NCI-H2171 treated with DMSO at 0.1 percent for 48 hours (cell line): ENCODE results near the gene PCLAF.
"Not testable (repeated sequence)": the region's sequence is repeated elsewhere in the genome, so short reads cannot be mapped to it uniquely, and the experiment has no call there.

Experiments used
- DNase-seq: peaks from one replicate; lab custom pipeline; 2025; lab: John Stamatoyannopoulos, UW

Gene PCLAF

DNA sequence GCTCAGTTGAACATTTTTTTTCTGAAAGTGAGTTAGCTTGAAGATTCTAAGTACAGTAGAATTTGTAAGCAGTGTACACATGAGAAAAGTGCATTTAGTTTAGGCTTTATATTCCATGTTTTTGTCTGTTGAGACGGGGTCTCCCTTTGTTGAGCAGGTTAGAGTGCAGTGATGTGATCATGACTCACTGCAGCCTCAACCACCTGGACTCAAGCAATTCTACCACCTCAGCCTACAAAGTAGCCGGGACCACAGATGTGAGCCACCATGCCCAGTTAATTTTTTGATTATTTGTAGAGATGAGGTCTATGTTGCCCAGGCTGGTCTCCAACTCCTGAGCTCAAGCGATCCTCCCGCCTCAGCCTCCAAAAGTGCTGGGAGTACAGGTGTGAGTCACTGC is 20.0 kb downstream of the PCLAF start:
- no peak for DNase-seq

DNA sequence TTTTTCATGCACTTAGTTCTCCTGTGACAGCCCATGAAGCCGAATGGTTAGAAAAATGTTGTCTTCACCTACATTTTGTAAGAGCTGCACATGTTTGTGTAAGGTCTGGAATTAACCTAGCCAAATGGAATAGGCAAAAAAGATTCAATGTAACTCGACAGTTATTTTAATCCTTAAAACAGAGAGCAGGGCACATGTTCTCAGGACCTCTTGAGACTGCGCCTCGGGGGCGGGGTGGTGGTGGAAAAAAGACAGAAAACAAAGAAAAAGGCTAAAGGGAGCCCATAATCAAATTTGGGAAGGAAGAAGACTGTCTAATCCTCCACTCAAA is 24.6 kb downstream of the PCLAF start:
- no peak for DNase-seq

DNA sequence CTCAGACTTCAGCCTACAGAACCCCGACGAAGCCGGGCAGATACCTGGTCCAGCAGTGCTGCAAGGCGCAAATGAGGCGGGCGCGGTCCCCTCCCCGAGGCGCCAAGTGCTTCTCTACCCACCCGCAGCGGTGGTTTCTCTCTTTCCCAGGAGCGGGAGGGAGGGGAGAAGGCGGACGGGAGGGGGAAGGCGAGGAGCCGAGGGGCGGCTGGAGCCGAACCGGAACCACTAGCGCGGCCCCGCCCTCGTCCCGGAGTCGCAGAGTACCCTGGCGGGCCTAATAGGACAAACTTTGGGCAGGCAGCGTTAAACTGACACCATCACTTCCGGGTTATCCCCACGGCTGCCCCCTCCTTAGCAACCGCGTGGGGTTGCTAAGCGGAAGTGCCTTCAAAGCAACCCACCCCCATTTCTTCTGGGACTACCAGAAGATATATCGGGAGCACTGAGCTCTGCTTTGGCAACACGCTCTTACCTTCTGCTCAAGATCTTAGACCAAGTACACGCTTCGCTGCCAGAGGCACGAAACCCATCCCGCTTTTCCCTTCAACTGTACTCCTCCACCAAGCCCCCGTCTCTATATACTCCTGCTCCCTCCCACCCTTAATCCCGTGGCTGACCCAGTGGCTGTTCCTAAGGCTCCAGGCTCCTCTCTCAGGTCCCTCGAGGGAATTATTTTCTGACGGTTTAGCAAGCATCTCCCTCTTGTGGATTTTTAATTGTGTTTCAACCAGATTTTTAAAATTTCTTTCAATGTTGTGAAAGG is 25.1 kb downstream of the PCLAF start, which contains the start of gene CSNK1G1:
CSNK1G1 (minus strand) TSS at position 230 of the 766 bp plus-strand sequence. CDS start 55,674 bp downstream, outside the sequence.
- DNase-seq: peak; percentile 99

DNA sequence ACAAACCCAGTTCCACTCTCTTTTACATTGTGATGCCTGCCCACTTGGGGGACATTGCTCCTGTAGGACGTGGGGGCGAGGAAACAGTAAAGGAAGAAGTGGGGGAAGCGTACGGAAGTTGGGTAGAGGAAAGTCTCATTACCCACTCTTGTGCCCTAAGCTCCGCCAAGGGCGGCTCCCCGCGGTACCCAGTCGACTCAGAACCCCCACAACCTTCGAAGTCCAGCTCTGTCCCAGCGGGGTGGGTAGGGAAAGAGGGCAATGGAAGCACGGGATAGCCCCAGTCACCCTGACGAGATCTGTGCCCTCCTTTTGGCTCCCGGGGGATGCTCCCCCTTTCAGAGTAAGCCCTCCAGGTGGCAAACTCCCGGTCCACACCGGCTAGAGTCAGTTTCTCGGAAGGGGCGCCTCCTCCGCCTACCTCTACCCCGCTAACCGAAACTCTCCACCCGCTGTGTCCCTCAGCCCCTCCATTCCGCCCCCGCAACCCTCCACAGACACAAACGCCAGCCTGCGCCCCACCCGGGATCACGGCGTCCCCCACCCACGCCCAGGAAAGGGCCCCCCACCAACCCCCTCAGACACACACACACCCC is 25.8 kb downstream of the PCLAF start:
- DNase-seq: peak; percentile 41

DNA sequence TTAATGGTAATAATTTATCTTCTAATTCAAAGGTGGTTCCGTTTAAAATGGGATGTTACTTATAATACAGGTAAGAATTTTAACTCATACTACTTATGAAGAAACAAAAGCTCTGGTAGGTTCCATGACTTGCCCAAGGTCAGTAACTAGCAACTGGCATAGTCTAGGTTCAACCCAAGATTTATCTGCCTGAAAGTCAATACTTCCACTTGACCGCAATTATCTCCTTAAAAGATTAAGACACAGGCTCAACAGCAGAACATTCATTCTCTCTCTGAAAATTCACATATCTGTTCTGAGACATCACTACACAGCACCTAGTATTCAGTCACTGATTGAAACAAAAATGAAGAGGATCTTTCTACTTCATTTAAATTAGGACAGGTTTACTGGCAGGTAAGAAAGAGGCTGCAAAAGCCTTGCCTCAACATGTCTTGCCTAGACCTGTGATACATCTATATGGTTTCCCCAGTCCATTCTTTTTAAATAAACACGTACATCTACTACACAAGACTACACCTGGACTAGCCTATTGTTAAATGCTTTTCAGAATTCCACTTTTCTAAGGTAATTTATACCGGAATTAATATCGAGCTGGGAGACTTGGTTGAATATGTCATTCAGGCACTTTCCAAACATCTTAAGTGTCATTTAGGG is 26.4 kb downstream of the PCLAF start:
- DNase-seq: peak; percentile 29

DNA sequence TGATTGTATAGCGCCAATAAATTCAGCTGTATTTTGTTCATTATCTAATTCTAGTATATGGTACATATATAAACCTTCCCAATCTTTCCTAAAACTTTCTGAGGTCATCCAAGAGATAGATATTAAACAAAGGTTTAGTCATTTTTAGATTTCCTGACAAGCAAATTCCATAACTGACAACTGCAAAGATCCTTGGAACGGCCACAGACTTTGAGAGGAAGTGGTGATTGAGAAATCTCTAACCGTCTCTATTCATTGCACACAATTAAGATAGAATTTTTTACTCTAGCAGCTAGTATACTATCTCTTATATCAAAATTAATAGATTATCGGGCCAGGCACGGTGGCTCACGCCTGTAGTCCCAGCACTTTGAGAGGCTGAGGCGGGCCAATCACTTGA is 30.0 kb downstream of the PCLAF start:
- no peak for DNase-seq

DNA sequence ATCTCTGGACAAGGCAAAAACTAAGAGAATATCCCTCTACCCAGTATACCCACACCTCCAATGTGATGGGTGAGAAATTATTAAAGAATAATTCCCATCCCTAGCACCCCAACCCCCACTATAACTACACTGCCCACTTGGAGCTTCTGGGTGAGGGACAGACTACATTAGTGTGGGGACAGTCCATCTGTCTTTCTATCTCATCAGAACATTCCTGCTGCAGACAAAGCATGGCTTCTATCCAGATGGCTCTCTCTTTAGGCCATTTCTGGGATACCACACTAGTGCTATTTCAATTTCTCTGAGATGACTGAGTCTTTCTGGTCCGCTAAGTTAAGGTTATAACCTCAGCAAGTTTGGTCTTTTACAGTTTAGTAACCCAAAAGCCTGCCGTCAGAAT is 31.9 kb downstream of the PCLAF start:
- DNase-seq: no peak

DNA sequence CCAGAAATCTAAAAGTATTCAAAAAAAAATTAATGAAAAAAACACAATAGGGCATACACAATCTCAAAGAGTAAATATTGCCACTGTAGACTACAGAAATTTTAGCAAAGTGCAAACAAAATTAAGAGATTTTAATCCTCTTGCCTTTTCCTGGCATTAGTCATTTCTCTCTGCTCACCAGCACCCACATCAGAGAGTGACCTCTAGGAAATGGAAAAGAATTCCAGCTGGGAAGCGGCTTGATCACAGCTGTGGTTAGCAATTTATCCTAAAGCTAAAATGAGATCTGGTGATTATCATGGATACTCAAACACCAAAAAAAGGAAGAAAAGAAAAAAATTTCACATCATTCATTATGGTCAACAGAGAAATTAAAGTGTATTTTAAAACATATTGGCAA is 32.8 kb downstream of the PCLAF start:
- no peak for DNase-seq

DNA sequence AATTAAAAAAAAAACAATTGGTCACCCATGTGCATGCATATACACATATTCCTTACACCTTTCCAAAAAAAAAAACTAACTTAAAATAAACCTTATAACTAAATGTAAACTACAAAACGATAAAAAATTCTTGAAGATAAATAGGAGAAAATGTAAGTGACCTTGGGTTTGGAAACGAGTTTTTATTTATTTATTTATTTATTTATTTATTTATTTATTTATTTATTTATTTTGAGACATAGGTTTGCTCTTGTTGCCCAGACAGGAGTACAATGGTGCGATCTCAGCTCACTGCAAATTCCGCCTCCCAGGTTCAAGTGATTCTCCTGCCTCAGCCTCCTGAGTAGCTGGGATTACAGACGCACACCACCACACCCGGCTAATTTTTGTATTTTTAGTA is 35.0 kb downstream of the PCLAF start:
- not testable (repeated sequence) for DNase-seq

DNA sequence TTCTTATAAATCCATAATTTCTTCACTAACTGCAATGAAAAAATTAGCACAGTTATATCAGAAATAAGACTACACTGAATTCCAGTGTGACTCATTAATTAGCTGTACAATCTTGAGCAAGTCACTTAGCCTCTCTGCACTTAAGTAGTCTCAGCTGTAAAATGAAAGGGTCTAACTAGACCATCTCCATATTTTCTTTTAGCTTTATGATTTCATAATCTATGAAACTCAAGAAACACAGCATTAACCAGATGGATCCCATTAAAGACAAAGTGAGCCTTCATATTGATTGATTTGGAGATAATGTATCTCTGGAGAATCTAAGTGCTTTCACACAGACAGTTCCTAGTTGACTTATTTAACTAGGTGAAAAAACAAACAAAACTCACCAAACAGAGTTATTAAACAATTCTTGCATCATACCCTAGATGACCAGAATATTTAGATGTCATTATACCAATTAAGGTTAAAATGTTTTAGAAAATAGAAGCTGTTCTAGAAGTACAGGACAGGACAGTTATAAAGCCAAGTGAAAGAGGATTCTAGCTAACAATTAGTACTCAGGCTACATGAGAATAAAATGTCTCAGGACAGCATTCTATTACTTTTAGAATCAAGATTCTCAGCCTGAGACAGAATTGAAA is 36.5 kb downstream of the PCLAF start:
- DNase-seq: peak; percentile 26

DNA sequence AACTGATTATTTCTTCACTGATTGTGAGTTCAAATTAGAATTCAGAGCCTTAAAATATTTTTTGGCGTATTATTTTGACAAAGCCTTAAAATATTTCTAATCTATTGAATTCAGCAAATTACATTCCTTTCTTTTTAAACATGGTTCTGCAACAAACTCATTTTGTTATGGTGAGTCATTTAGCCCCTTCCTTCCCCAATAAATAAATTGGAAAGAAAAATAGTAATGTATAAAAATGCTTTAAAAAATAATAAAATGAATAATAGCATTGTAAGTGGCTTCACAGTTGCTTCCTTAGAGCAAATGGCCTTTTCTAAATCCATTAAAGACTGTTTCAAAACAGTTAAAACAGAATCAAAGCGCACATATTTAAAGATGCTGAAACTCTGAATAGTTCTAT is 37.4 kb downstream of the PCLAF start:
- DNase-seq: no peak

DNA sequence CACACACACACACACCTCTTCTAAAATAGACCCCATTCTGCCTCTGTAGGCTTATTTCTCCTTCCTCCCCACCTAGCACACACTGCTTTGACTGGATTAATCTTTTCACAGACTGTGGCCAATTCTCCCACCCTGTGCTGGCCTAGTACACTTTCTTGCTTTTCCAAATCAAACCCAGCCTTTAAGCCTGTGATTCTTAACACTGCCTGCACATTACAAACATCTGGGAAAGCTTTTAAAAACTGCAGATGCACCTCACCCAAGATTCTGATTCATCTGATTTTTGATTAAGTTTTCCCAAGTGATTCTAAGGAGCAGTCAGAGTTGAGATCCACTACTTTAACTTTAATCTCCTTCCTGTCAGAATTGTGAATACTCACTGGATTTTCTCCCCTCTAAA is 38.0 kb downstream of the PCLAF start:
- DNase-seq: no peak

DNA sequence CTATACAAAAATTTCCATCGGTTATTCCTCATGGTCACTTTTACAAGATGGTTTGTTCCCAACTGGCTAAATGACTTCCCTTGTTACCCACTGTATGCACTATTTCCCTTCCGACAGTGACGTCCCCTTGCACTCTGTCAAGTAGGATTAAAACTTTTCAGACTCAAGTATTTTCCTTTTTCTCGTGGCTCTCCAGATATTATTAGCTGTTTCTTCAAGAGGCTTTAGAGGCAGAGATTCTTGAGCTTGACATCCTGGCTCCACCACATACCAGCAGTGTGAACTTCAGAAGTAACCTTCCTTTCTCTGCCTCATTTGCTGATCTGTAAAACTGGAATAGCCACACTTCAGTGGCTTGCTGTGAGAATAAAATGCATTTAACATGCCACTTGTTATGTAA is 39.3 kb downstream of the PCLAF start:
- DNase-seq: no peak

DNA sequence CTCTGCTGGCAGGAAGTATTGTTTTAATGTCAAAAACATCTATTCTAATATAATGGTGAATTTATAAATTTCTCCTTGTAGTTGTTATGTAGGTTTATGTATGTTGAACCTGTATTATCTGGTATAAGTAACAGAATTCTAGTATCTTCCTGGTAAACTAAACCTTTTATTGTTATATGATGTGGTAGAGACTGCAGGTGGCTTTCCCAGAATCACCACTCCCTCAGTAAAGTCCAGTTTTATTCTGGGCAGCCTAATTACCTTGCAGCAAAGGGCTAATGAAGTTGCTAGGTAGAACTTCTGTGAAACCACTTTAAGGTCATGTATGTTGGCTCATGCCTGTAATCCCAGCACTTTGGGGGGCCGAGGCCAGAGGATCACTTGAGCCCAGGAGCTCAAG is 40.9 kb downstream of the PCLAF start:
- no peak for DNase-seq

DNA sequence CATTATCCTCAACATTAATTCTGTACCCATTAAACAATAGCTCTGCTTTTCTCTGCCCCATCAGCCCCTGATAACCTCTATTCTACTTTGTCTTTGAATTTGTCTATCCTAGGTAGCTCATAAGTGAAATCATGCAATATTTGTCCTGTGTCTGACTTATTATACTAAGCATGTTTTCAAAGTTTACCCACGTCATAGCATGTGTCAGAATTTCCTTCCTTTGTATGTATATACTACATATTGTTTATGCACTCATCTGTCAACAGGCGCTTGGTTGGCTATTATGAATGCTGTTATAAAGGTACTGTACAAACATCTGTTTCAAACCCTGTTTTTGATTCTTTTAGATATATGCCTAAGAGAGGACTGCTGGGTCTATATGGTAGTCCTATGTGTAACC is 43.5 kb downstream of the PCLAF start:
- DNase-seq: no peak

DNA sequence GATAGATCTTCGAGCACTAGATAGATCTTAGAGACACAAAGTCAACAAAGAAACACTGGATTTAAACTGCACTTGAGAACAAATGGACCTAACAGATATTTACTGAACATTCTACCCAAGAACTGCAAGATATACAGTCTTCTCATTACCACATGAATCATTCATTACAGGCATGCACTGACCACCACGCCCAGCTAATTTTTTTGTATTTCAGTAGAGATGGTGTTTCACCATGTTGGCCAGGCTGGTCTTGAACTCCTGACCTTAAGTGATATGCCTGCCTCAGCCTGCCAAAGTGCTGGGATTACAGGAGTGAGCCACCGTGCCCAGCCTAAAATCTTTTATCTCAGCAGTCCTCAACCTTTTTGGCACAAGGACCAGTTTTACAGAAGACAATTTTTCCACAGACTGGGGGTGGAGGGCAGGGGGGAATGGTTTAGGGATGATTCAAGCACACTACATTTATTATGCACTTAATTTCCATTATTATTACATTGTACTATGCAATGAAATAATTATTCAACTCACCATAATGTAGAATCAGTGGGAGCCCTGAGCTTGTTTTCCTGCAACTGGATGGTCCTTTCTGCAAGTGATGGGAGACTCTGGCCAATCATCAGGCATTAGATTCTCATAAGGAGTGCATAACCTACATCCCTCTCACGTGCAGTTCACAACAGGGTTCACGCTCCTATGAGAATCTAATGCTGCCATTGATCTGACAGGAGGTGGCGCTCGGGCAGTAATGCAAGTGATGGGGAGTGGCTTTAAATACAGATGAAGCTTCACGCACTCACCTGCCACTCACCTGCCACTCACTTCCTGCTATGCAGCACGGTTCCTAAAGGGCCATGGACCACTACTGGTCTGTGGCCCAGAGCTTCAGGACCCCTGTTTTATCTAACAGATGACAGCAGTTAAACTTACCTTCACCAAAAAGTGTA is 47.0 kb downstream of the PCLAF start:
- no peak for DNase-seq

DNA sequence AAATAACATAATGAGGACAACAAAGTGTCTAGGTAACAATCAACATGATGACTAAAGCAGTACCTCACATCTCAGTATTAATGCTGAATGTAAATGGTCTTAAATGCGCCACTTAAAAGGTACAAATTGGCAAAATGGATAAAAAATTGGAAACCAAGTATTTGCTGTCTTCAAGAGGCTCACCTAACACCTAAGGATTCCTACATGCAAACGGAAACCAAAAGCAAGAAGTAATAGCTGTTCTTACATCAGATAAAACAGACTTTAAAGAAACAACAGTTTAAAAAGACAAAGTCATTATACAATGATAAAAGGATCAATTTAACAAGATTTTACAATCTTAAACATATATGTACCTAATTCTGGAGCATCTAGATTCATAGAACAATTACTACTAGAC is 47.7 kb downstream of the PCLAF start:
- DNase-seq: no peak

DNA sequence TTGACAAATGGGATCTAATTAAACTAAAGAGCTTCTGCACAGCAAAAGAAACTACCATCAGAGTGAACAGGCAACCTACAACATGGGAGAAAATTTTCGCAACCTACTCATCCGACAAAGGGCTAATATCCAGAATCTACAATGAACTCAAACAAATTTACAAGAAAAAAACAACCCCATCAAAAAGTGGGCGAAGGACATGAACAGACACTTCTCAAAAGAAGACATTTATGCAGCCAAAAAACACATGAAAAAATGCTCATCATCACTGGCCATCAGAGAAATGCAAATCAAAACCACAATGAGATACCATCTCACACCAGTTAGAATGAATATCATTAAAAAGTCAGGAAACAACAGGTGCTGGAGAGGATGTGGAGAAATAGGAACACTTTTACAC is 49.6 kb downstream of the PCLAF start:
- not testable (repeated sequence) for DNase-seq

DNA sequence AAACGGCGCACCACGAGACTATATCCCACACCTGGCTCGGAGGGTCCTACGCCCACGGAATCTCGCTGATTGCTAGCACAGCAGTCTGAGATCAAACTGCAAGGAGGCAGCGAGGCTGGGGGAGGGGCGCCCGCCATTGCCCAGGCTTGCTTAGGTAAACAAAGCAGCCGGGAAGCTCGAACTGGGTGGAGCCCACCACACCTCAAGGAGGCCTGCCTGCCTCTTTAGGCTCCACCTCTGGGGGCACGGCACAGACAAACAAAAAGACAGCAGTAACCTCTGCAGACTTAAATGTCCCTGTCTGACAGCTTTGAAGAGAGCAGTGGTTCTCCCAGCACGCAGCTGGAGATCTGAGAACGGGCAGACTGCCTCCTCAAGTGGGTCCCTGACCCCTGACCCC is 54.3 kb downstream of the PCLAF start:
- not testable (repeated sequence) for DNase-seq

DNA sequence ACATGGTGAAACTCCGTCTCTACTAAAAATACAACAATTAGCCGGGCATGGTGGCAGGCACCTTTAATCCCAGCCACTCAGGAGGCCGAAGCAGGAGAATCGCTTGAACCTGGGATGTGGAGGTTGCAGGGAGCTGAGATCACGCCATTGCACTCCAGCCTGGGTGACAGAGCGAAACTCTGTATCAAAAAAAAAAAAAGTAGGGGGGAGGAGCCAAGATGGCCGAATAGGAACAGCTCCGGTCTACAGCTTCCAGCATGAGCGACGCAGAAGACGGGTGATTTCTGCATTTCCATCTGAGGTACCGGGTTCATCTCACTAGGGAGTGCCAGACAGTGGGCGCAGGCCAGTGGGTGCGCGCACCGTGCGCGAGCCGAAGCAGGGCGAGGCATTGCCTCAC is 54.8 kb downstream of the PCLAF start:
- not testable (repeated sequence) for DNase-seq

DNA sequence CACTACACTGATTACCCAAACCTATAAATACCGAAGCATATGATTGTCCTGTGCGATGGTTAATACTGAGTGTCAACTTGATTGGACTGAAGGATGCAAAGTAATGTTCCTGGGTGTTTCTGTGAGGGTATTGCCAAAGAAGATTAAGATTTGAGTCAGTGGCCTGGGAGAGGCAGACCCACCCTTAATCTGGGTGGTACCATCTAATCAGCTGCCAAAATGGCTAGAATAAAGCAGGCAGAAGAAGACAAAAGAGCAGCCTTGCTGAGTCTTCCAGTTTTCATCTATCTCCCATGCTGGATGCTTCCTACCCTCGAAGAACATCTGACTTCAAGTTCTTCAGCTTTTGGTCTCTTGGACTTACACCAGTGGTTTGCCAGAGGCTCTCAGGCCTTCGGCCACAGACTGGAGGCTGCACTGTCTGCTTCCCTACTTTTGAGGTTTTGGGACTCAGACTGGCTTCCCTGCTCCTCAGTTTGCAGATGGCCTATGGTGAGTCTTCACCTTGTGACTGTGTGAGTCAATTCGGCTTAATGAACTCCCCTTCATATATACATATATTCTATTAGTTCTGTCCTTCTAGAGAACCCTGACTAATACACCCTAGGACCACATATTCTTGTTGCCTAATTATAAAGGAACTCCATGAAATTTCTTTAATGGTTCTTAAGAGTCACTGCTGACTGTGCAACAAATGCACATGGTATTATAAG is 56.9 kb downstream of the PCLAF start:
- DNase-seq: no peak
